Measurements from ENCODE around the gene CYP3A4. TPM values are rescaled to one million over a fixed set of nuclear protein-coding genes. Genes with fewer than 3 reads are reported as not detected.
"Not testable (repeated sequence)": the region's sequence is repeated elsewhere in the genome, so short reads cannot be mapped to it uniquely, and the experiment has no call there.

Gene CYP3A4
- total RNA-seq, 2 experiments from 2014 or later: not detected

GRCh38 chr7:99730238-99730810 lies 53.7 kb downstream of the CYP3A4 start:
- no peaks in the 10 kb centered on the region for H3K36me3 Mint-ChIP-seq (ENCODE audit: low read depth)
- POLR2A ChIA-PET: no interaction called here
- no peaks in the 10 kb centered on the region for H3K27me3 Mint-ChIP-seq (ENCODE audit: low read depth)
- no peak for DNase-seq
- CTCF ChIA-PET: no interaction called here
- H3K4me3 Mint-ChIP-seq: no peak overlapping the region
- no peak for ATAC-seq
- peaks cover under 1% of the 10 kb centered on the region for H3K4me1 Mint-ChIP-seq (ENCODE audit: low read depth)
- no peak overlapping the region for H3K27ac Mint-ChIP-seq
- H3K9me3 Mint-ChIP-seq (ENCODE audit: insufficient read depth): no peaks in the 10 kb centered on the region

DNA sequence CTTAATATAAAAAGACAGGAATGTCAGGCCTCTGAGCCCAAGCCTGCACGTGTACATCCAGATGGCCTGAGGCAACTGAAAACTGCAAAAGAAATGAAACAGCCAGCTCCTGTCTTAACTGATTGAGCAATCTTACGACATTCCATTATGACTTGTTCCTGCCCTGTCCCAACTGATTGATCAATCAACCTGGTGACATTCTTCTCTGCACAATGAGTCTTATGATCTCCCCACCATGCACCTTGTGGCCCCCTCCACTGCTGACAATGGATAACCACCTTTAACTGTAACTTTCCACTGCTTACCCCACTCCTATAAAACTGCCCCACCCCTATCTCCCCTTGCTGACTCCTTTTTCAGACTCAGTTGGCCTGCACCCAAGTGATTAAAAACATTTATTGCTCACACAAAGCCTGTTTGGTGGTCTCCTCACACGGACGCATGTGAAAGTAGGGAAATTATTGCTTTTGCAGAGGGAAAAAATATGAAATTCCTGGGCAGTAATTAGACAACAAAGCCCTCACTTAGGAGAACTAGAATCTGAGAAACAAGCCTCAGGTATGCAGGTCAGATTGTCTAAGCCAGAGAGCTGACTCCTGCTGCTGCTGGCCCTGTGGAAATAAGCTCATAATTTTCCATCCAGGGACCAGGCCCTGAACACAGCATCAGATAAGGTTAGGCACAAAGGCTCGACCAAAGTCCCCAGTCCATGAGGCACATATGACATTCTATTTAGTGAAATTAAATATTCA lies 54.3 kb downstream of the CYP3A4 start:
- Mint-ChIP-seq H3K27ac (no peak overlapping the region), H3K4me1 (ENCODE audit: low read depth) (no peaks in the 10 kb centered on the region), H3K27me3 (ENCODE audit: low read depth) (no peaks in the 10 kb centered on the region), H3K9me3 (ENCODE audit: insufficient read depth) (no peaks in the 10 kb centered on the region), H3K4me3 (no peak overlapping the region), H3K36me3 (ENCODE audit: low read depth) (no peaks in the 10 kb centered on the region)
- ATAC-seq: no peak
- no peak for DNase-seq
- POLR2A ChIA-PET: no interaction called here
- CTCF ChIA-PET: no interaction called here

DNA sequence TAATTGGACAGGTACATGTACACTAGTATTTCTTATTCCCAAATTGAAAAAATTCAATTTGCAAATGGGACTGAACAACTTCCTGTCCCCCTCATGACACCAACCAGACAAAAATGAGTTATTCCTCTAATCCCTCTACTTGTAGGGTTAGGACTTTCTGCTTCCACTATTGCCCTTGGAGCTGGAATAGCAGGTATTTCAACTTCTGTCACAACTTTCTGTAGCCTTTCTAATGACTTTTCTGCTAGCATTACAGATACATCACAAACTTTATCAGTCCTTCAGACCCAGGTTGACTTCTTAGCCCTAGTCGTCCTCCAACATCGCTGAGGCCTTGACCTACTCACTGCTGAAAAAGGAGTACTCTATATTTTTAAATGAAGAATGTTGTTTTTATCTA lies 55.4 kb downstream of the CYP3A4 start:
- ATAC-seq: no peak
- no peaks in the 10 kb centered on the region for H3K9me3 Mint-ChIP-seq (ENCODE audit: insufficient read depth)
- no peak overlapping the region for H3K4me3 Mint-ChIP-seq
- no peak overlapping the region for H3K27ac Mint-ChIP-seq
- ChIA-PET CTCF (no interaction called here), POLR2A (no interaction called here)
- no peaks in the 10 kb centered on the region for H3K27me3 Mint-ChIP-seq (ENCODE audit: low read depth)
- no peaks in the 10 kb centered on the region for H3K36me3 Mint-ChIP-seq (ENCODE audit: low read depth)
- DNase-seq: no peak
- no peaks in the 10 kb centered on the region for H3K4me1 Mint-ChIP-seq (ENCODE audit: low read depth)

- DNase-seq; H3K4me1 Mint-ChIP-seq (ENCODE audit: low read depth); ATAC-seq: not testable (repeated sequence)
These were observed 60.8 kb downstream of the CYP3A4 start for GRCh38 chr7:99723201-99723600.

GRCh38 chr7:99720800-99721595 lies 63.0 kb downstream of the CYP3A4 start:
- CTCF ChIA-PET: interaction anchor here (1.2 kb wide), 1 partner anchor 15 kb away, joined by 4 read pairs; no protein-coding TSS in a partner anchor
- ATAC-seq (no peak), DNase-seq (no peak)
- H3K9me3 Mint-ChIP-seq (ENCODE audit: insufficient read depth): no peaks in the 10 kb centered on the region
- peaks cover 5% of the 10 kb centered on the region for H3K4me1 Mint-ChIP-seq (ENCODE audit: low read depth)
- no peaks in the 10 kb centered on the region for H3K36me3 Mint-ChIP-seq (ENCODE audit: low read depth)
- H3K27me3 Mint-ChIP-seq (ENCODE audit: low read depth): no peaks in the 10 kb centered on the region
- no peak overlapping the region for H3K4me3 Mint-ChIP-seq
- no peak overlapping the region for H3K27ac Mint-ChIP-seq
- POLR2A ChIA-PET: no interaction called here

More at GRCh38 chr7:99723201-99723600, 60.8 kb downstream of the CYP3A4 start:
- H3K27ac Mint-ChIP-seq; H3K27me3 Mint-ChIP-seq (ENCODE audit: low read depth); H3K9me3 Mint-ChIP-seq (ENCODE audit: insufficient read depth); CTCF ChIA-PET; H3K36me3 Mint-ChIP-seq (ENCODE audit: low read depth); POLR2A ChIA-PET; H3K4me3 Mint-ChIP-seq: not testable (repeated sequence)

- ChIA-PET POLR2A (no interaction called here), CTCF (interaction anchor here (1.2 kb wide), 1 partner anchor 16 kb away, joined by 4 read pairs; no protein-coding TSS in a partner anchor)
- no peak overlapping the region for H3K27ac Mint-ChIP-seq
- H3K27me3 Mint-ChIP-seq (ENCODE audit: low read depth): no peaks in the 10 kb centered on the region
- H3K4me3 Mint-ChIP-seq: no peak overlapping the region
- peaks cover 4% of the 10 kb centered on the region for H3K9me3 Mint-ChIP-seq (ENCODE audit: insufficient read depth)
- DNase-seq (no peak), ATAC-seq (no peak)
- peaks cover 5% of the 10 kb centered on the region for H3K4me1 Mint-ChIP-seq (ENCODE audit: low read depth)
- H3K36me3 Mint-ChIP-seq (ENCODE audit: low read depth): no peaks in the 10 kb centered on the region
These were observed 63.8 kb downstream of the CYP3A4 start for GRCh38 chr7:99719996-99720769.

- POLR2A ChIA-PET: no interaction called here
- no peak for ATAC-seq
- H3K9me3 Mint-ChIP-seq (ENCODE audit: insufficient read depth): peaks cover 7% of the 10 kb centered on the region
- no peaks in the 10 kb centered on the region for H3K27me3 Mint-ChIP-seq (ENCODE audit: low read depth)
- no peak overlapping the region for H3K27ac Mint-ChIP-seq
- no peak for DNase-seq
- CTCF ChIA-PET: no interaction called here
- H3K4me3 Mint-ChIP-seq: no peak overlapping the region
- H3K36me3 Mint-ChIP-seq (ENCODE audit: low read depth): peaks cover 2% of the 10 kb centered on the region
- no peaks in the 10 kb centered on the region for H3K4me1 Mint-ChIP-seq (ENCODE audit: low read depth)
These were observed 69.9 kb downstream of the CYP3A4 start for GRCh38 chr7:99713995-99714570.

- Mint-ChIP-seq H3K36me3 (ENCODE audit: low read depth) (peaks cover 2% of the 10 kb centered on the region), H3K4me1 (ENCODE audit: low read depth) (no peaks in the 10 kb centered on the region), H3K4me3 (no peak overlapping the region), H3K27ac (no peak overlapping the region), H3K9me3 (ENCODE audit: insufficient read depth) (peaks cover 11% of the 10 kb centered on the region), H3K27me3 (ENCODE audit: low read depth) (no peaks in the 10 kb centered on the region)
- ATAC-seq: no peak
- ChIA-PET CTCF (no interaction called here), POLR2A (no interaction called here)
- no peak for DNase-seq
These were observed 74.0 kb downstream of the CYP3A4 start for GRCh38 chr7:99709838-99710578.

DNA sequence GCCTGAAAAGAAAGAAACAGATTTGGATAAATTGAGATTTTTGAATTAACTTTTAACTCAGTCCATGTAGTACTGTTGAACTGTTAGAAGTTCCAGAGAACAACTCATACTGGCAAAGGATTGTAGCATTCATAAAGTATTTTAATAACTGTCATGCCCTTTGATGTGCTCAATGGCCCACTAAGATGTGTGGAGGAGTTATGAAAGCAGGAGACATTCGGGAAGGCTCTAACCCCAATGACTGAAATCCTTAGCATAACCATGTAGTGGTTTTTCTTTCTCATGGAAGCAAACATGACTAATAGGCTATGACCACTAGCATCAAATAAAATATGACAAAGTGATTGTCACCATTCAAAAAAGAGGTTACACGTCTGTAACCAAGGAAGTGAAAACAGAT lies 74.7 kb downstream of the CYP3A4 start:
- Mint-ChIP-seq H3K27ac (no peak overlapping the region), H3K36me3 (ENCODE audit: low read depth) (no peaks in the 10 kb centered on the region), H3K9me3 (ENCODE audit: insufficient read depth) (peaks cover 9% of the 10 kb centered on the region), H3K27me3 (ENCODE audit: low read depth) (no peaks in the 10 kb centered on the region), H3K4me3 (no peak overlapping the region), H3K4me1 (ENCODE audit: low read depth) (no peaks in the 10 kb centered on the region)
- DNase-seq (no peak), ATAC-seq (no peak)
- ChIA-PET CTCF (no interaction called here), POLR2A (no interaction called here)

DNA sequence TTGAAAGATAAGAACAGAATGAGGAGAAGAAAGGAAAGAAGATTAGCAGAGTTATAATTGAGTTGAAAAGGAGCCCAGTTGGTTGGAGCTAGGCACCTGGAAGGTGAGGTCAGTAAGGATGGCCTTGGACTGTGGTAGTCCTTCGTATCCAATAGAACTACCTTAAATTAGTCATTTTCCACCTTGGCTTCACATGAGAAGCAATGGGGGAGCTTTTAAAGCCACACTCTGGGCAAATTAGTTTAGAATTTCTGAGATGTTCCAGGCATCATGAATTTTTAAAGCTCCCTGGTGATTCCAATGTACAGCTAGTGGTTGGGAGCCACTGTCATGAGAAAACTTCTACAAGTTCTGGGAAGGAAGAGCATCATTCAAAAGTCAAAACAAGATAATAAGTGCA lies 76.9 kb downstream of the CYP3A4 start:
- Mint-ChIP-seq H3K4me1 (ENCODE audit: low read depth) (no peaks in the 10 kb centered on the region), H3K4me3 (no peak overlapping the region), H3K36me3 (ENCODE audit: low read depth) (no peaks in the 10 kb centered on the region), H3K9me3 (ENCODE audit: insufficient read depth) (peaks cover 9% of the 10 kb centered on the region), H3K27me3 (ENCODE audit: low read depth) (no peaks in the 10 kb centered on the region), H3K27ac (no peak overlapping the region)
- ChIA-PET POLR2A (interaction anchor here (0.7 kb wide), 1 partner anchor 82 kb away, joined by 3 read pairs; no protein-coding TSS in a partner anchor), CTCF (no interaction called here)
- ATAC-seq (no peak), DNase-seq (no peak)
